GM18519 (cell line): ENCODE measurements around the gene TCAIM.
"Not testable (repeated sequence)": the region's sequence is repeated elsewhere in the genome, so short reads cannot be mapped to it uniquely, and the experiment has no call there.

ENCODE experiments used
- ATAC-seq: cut with Tn5 transposase; IDR thresholded peaks from one replicate; pipeline ENCODE4 v1.9.1; 2021; ENCODE audit warnings: mild to moderate bottlenecking, moderate library complexity; ENCODE audit not compliant: unreplicated experiment, low FRiP score

TCAIM gene

GRCh38 chr3:44411031-44411645 is 72.6 kb downstream of the TCAIM start:
- no peak for ATAC-seq

- no peak for ATAC-seq
Observed at GRCh38 chr3:44412365-44412764, 73.8 kb downstream of the TCAIM start.

GRCh38 chr3:44414517-44415090 is 76.0 kb downstream of the TCAIM start:
- ATAC-seq: no peak

GRCh38 chr3:44415421-44415820 is 76.9 kb downstream of the TCAIM start:
- ATAC-seq: no peak

GRCh38 chr3:44416031-44417030 is 77.8 kb downstream of the TCAIM start:
- ATAC-seq: no peak

GRCh38 chr3:44418118-44418517 is 79.6 kb downstream of the TCAIM start:
- not testable (repeated sequence) for ATAC-seq

- ATAC-seq: no peak
Observed at GRCh38 chr3:44418549-44418948, 80.0 kb downstream of the TCAIM start.

- no peak for ATAC-seq
Observed at GRCh38 chr3:44419116-44419922, 80.8 kb downstream of the TCAIM start.

- ATAC-seq: no peak
Observed at GRCh38 chr3:44419923-44420650, 81.5 kb downstream of the TCAIM start.

GRCh38 chr3:44420676-44421075 is 82.1 kb downstream of the TCAIM start:
- no peak for ATAC-seq

- ATAC-seq: no peak
Observed at GRCh38 chr3:44421280-44421679, 82.7 kb downstream of the TCAIM start.

GRCh38 chr3:44424758-44425157 is 86.2 kb downstream of the TCAIM start:
- ATAC-seq: no peak

- ATAC-seq: no peak
Observed at GRCh38 chr3:44427683-44428082, 89.1 kb downstream of the TCAIM start.

GRCh38 chr3:44428910-44429309 is 90.3 kb downstream of the TCAIM start:
- no peak for ATAC-seq

- ATAC-seq: no peak
Observed at GRCh38 chr3:44429459-44429858, 90.9 kb downstream of the TCAIM start.

- ATAC-seq: no peak
Observed at GRCh38 chr3:44430466-44430865, 91.9 kb downstream of the TCAIM start.

- ATAC-seq: no peak
Observed at GRCh38 chr3:44434834-44435510, 96.4 kb downstream of the TCAIM start.

GRCh38 chr3:44436181-44436580 is 97.6 kb downstream of the TCAIM start:
- no peak for ATAC-seq

- no peak for ATAC-seq
Observed at GRCh38 chr3:44437800-44438199, 99.2 kb downstream of the TCAIM start.
